Esophagus squamous epithelium (tissue), 4 donors: ENCODE measurements around the gene DYRK1B.

Experiments
- CTCF ChIP-seq, 6 experiments: fragments of 450-650 bp in 4 of 6; fragments of 200-600 bp in 2 of 6; sonication (generic) in 2 of 6; IDR thresholded peaks; one replicate each; pipeline ENCODE4 v1.5.1; 2016 to 2019; ENCODE audit warnings: antibody characterized with exemption in 6 of 6, mild to moderate bottlenecking in 4 of 6, moderate library complexity in 4 of 6
- POLR2A ChIP-seq, 4 donors: fragments of 450-650 bp; IDR thresholded peaks; one replicate each; pipeline ENCODE4 v1.6.1; 2017; ENCODE audit warnings: antibody characterized with exemption in 4 of 4, mild to moderate bottlenecking in 4 of 4, moderate library complexity in 3 of 4

GRCh38 chr19:39867133-39867532 is 33.2 kb upstream of the DYRK1B start:
- TF ChIP-seq CTCF (IDR thresholded peaks at IDR 0.05) (no peak), POLR2A (IDR thresholded peaks at IDR 0.05) (no peak)
